ENCODE results near the gene NCK2. TPM values are rescaled to one million over a fixed set of nuclear protein-coding genes. Genes with fewer than 3 reads are reported as not detected.
A peak's percentile ranks its signal among the peaks of the same experiment; 100 is the strongest.

The NCK2 gene
- total RNA-seq, 1 experiment from 2014 or later, result 49.2 TPM

- no peak overlapping the region for H4K5ac ChIP-seq (ENCODE audit: insufficient read length, low read depth, low read length)
- no peaks in the 10 kb centered on the region for H3K9me3 ChIP-seq (ENCODE audit: control insufficient read depth, low read depth, low read length)
- WGBS (ENCODE audit: extremely low coverage, insufficient read length, low lambda C conversion rate), result no CpG with 5 or more reads among the region's 18 CpGs
- H3K79me2 ChIP-seq (ENCODE audit: insufficient read depth, low read length), result peaks cover 50% of the 10 kb centered on the region; the same call in 1 of the 2 replicates
- H2BK120ac ChIP-seq (ENCODE audit: low read depth, low read length, poor library complexity, severe bottlenecking), result no peak overlapping the region
- H3K14ac ChIP-seq (ENCODE audit: insufficient read depth, low read length), result no peak overlapping the region
- H3K9ac ChIP-seq (ENCODE audit: extremely low read depth, insufficient read length, low read length), result no peak overlapping the region
- no peak overlapping the region for H3K4ac ChIP-seq (ENCODE audit: low read depth, low read length)
- no peaks in the 10 kb centered on the region for H3K27me3 Mint-ChIP-seq (ENCODE audit: low read depth)
- H3K27ac Mint-ChIP-seq, result peak overlapping the region in 2 of 3 experiments; percentile 17 to 44; a peak in 1 of 7 replicates
- H3K56ac ChIP-seq (ENCODE audit: insufficient read length, low read depth, low read length), result no peak overlapping the region
- H3K27ac ChIP-seq (ENCODE audit: insufficient read length, low read depth, low read length), result no peak overlapping the region
- H3K36me3 Mint-ChIP-seq (ENCODE audit: insufficient read depth in 1 of 3, low read depth in 3 of 3), result peaks cover 11 to 46% (median 15%) of the 10 kb centered on the region in 3 experiments
- peaks cover 55 to 66% of the 10 kb centered on the region in 2 experiments for H3K4me1 Mint-ChIP-seq
- H4K8ac ChIP-seq (replicated peaks; ENCODE audit: insufficient read length, low read depth, low read length), result no peak overlapping the region
- no peak overlapping the region for H3T11ph ChIP-seq (ENCODE audit: low read length)
- H3K23me2 ChIP-seq (ENCODE audit: insufficient read length, low read depth, low read length, poor library complexity, severe bottlenecking), result peaks cover 8% of the 10 kb centered on the region
- no peak overlapping the region for H3K18ac ChIP-seq (ENCODE audit: insufficient read length, low read depth, low read length)
- no peak overlapping the region for H2AK5ac ChIP-seq (ENCODE audit: insufficient read length, low read length)
- H4K91ac ChIP-seq (ENCODE audit: insufficient read length, low read depth, low read length), result no peak overlapping the region
- H2BK12ac ChIP-seq (ENCODE audit: insufficient read length, low read depth, low read length), result no peak overlapping the region
- H3K23ac ChIP-seq (ENCODE audit: insufficient read length, low read depth, low read length), result no peak overlapping the region
- no peak for DNase-seq
- H3K27me3 ChIP-seq (ENCODE audit: insufficient read depth, low read length), result no peaks in the 10 kb centered on the region
- H2AFZ ChIP-seq (ENCODE audit: low read length), result no peak overlapping the region
- H3K4me3 Mint-ChIP-seq, result no peak overlapping the region
- no peak overlapping the region for H3K4me2 ChIP-seq (ENCODE audit: insufficient read depth, insufficient read length, low read length)
- H2BK20ac ChIP-seq (ENCODE audit: low read depth, low read length, poor library complexity, severe bottlenecking), result no peak overlapping the region
- TF ChIP-seq CTCF (conservative IDR thresholded peaks at IDR 0.05), result no peak
- H3K79me1 ChIP-seq (ENCODE audit: insufficient read depth, low read depth, low read length, poor library complexity, severe bottlenecking), result peaks cover 10% of the 10 kb centered on the region
- no peaks in the 10 kb centered on the region for H4K20me1 ChIP-seq (ENCODE audit: control insufficient read depth, insufficient read depth, insufficient read length)
- peaks cover 8% of the 10 kb centered on the region; the same call in 1 of the 2 replicates for H3K4me1 ChIP-seq (ENCODE audit: insufficient read depth, low read length)
- H2BK5ac ChIP-seq (ENCODE audit: insufficient read length, low read length), result no peak overlapping the region
- no peak overlapping the region for H2BK15ac ChIP-seq (ENCODE audit: low read depth, low read length)
- no peaks in the 10 kb centered on the region; a peak in 1 of 5 replicates for H3K9me3 Mint-ChIP-seq
Observed at GRCh38 chr2:105749583-105750400, 5.1 kb downstream of the NCK2 start.
